DND-41 (cell line): ENCODE measurements around the gene SCGB1A1.

Source experiments
- EZH2 ChIP-seq: IDR thresholded peaks from 3 replicates; pipeline ENCODE4 v1.6.1; 2012; ENCODE audit warnings: borderline replicate concordance, low read depth, mild to moderate bottlenecking, moderate library complexity, low read length, inconsistent platforms; ENCODE audit not compliant: severe bottlenecking
- TF ChIP-seq, protein P1 (sequence below): IDR thresholded peaks from 2 replicates; pipeline ENCODE4 v1.5.1; 2012; ENCODE audit warnings: borderline replicate concordance, low read length, moderate library complexity, mild to moderate bottlenecking; ENCODE audit not compliant: poor library complexity, severe bottlenecking; ENCODE audit errors: extremely low read depth

DNA sequence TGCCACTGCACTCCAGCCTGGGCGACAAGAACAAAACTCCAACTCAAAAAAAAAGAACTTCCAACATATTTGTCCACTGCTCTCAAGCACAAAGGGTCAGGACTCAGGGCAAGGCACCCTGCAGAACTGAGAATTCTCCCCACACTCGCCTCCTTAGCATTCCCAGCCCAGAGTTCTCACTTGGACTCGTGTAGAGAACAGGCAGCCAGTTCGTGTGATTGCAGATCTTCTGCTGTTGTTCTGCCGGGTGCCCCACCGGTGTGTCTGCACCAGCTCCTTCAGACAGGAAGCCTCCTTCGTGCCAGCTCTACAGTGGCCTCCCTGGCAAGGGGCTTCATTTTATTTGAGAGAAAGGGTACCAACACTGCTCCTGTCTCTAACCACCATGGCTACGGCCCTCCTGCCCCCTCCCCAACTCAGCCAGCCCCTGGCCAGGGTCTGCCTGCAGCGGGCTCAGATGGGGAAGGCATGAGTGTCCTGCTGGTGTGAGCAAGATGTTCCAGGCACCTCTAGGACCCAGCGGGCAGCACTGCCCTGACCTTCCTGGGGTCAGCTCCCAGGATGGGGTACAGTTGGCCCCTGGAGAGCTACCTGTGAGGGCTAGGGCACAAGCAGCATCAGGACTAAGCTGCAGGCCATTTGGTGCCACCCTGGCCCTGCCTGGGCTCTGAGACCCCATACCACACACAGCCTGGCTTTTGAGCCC is 19.5 kb upstream of the SCGB1A1 start:
- TF ChIP-seq, protein P1, sequence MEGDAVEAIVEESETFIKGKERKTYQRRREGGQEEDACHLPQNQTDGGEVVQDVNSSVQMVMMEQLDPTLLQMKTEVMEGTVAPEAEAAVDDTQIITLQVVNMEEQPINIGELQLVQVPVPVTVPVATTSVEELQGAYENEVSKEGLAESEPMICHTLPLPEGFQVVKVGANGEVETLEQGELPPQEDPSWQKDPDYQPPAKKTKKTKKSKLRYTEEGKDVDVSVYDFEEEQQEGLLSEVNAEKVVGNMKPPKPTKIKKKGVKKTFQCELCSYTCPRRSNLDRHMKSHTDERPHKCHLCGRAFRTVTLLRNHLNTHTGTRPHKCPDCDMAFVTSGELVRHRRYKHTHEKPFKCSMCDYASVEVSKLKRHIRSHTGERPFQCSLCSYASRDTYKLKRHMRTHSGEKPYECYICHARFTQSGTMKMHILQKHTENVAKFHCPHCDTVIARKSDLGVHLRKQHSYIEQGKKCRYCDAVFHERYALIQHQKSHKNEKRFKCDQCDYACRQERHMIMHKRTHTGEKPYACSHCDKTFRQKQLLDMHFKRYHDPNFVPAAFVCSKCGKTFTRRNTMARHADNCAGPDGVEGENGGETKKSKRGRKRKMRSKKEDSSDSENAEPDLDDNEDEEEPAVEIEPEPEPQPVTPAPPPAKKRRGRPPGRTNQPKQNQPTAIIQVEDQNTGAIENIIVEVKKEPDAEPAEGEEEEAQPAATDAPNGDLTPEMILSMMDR: no peak
- no peak for TF ChIP-seq EZH2
